GM11168 (cell line): ENCODE results near the gene HRCT1.

Experiments used
- in situ Hi-C: fragments of 300-500 bp; cut with MboI; formaldehyde crosslinking; loops from one replicate; pipeline ENCODE4 v1.12.0; 2022; ENCODE audit warnings: low sequenced_read_pairs; ENCODE audit not compliant: unreplicated experiment

Gene HRCT1

DNA sequence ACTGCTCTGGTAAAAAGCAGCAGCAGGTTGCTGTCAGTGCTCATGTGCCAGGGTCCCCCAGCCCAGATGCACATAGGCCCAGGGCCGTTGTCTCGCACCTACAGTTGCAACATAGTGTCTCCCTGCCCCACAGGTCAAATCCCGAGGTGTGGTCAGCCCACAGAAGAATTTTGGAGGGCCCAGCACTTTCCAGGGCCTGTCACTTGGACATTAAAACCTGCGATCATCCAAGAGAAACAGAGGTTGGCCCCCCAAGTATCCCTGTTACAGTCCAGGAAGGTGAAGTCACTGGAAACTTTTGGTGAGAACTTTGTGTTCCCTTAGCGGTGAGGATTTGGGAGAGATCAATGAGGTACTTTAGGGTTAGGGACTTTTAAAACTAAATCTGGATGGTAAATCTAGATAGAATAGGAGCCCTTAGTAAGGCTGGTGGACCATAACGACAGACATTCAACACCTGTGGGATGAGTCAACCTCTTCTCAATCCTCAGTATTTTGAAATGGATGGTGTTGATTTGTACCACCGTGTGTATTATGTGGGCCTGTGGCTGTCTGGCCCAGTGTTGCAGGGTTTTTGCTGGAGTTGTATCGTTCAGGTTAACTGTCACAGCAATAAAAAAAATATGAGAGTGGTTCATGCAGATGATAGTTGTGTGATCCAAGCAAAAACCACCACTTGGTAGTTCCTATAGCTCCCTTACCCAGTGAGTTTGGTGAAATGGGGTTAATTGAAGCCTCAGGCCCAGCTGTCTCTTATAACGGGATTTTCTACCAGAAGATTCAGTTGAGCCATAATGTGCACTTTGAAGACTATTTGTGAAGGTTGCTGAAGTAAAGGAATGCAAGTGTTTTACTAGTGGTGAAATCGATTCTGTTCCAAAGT is 32.7 kb downstream of the HRCT1 start:
- in situ Hi-C loops, result no loop called here

DNA sequence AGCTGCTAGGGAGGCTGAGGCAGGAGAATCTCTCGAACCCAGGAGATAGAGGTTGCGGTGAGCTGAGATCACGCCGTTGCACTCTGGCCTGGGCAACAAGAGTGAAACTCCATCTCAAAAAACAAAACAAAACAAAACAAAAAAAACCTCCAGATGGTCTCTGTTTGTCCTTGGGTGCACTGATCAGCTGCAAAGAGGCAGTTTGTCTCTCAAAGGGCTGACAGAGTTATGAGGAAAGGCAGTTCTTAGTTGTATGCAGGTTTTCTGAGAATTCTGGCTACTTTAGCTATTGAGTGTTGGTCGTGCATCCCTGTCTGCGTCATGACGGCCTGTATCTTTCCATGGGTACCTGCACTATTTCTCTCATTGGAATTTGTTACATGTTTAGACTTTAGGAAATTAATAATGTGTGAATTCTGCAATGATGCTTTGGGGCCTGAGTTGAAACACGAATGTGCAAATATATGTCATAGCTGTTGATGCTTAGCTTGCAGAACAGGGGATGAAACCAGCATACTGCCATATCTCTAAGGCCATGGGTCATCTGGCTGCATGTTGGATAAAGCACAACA is 33.8 kb downstream of the HRCT1 start:
- in situ Hi-C loops, result no loop called here

DNA sequence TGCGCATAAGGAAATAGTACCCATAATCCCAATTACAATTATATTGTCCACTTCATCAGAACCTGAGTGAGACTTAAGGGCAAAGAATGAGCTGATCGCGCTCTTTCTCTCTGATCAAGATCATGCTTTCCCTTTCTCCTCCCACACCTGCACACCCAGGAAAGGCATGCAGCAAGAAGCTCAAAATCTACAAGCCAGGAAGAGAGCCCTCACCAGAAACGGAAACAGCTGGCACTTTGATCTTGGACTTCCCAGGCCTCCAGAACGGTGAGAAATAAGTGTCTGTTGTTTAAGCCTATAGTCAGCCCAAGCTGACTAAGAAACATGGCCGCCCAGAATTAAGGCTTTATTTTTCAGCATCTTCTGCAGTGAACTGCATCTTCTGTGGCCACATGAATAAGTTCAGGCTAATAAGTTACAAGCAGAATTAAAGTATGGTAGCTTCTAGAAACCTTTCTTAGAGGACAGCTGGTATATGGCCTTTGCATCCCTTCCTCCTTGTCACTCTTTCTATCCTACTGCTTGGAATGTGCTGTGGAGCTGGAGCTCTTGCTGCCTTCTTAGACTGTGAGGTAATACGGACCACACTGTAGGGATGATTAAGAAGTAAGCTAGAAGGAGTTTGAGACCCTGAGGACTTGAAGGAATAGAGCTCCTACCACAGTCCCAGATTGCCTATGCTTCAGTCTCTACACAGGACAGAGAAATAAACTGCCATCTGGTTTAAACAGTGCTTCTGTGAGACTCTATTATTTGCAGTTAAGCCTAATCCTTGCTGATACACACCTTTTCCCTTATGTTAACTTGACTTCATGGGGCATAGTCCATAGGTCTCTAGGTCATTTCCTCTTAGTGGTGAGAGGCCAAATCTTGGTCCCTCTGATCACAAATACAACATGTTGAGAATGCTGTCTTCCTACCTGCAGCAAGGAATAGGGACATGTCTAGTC is 34.7 kb downstream of the HRCT1 start:
- in situ Hi-C loops, result no loop called here

DNA sequence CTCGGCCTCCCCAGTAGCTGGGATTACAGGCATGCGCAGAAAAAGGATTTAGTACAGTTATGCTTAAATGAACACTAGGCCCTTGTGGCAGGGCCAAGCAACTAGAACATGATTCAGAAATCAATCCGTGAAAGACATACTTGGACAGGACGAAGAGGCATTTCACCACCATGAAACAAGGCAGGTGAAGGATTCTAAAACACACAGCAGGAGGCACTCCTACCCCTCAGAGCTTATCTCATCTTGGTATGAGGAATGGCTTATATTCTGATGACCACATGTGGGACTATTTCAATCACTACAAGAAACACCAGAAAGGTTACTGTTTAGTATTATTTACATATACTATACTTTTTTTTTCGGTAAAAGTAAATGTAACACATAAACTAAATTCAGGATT is 36.3 kb downstream of the HRCT1 start:
- in situ Hi-C loops, result no loop called here

DNA sequence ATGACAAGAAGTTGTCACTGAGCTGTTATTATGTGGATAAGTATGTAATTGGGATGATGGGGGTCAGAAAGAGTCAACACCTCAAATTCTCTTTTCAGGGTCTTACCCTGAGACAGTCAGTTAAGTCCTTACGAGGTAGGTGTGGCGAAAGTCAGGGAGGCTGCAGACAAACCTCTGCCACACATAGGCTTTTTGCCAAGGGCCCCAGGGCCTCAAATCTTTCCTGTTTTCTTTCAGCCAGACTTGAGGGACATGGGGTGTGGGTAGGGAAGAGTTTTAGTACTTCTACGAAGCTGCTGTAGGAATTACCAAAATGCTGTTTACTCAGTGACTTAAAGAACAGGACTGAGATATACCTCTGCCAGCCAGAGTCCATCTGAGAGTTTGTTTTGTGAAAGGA is 38.2 kb downstream of the HRCT1 start:
- in situ Hi-C loops, result no loop called here

DNA sequence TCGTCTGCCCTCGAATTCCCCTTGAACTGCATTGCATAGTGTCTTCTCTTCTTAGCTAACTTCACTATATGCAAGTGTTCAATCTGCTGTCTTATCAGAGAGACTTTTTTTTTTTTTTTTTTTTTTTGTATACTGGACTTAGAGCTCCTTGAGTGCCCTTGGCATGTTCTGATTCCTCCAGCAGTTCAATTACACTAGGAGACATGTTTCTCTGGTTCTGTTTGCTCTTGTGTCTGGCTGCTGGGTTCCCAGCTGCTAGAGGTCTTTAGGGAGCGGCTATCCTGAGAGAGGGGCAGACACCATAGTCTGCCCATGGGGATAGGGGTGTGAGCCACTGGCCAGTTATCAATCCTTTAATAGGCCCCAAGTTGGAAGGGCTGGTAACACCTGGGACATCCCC is 38.8 kb downstream of the HRCT1 start:
- in situ Hi-C loops, result no loop called here

DNA sequence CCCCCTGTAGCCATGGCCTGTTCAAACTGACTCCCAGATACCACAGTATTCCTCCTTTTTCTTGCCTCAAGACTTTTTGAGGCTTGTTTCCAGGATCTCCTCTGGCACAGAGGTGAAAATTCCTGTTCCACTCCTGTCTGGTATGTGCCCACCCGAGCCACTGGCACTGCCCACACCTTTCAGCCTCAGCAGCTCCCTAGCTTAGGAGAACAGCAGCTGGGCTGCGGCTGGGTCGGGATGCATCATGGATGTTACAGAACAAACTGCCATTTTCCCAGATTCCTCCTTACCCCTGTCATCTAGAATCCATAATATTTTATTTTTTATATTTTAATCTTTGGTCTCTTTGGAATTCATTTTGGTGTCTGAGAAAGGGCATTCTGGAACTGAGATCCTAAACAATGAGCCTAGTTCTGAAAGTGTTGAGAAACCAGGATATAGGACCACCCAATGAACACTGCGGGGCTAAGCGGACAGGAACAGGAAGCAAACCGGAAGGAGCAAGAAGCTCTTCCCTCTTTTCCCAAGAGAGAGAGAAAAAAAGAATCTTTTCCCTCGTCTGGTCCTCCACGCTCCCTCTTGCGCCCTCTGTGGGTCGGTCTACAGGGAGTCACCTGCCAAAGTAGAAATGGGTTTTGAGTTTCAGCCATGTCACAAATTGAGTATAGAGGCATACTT is 39.5 kb downstream of the HRCT1 start:
- in situ Hi-C loops, result no loop called here

DNA sequence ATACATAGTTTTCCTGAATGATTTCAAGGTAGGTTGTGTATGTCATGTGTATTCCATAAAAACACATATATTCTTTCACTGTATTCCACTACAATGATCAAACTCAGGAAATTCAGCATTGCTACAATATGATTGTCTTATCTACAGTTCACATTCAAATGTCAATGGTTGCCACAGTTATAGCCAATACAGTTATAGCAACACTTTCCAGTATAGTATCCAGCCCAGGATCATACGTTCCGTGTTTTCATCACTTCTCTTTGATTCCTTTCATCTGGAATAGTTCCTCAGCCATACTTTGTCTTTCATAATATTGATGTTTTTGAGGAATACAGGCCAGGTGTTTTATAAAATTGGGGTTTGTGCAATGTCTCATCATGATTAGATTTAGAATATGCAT is 42.4 kb downstream of the HRCT1 start:
- in situ Hi-C loops, result no loop called here

DNA sequence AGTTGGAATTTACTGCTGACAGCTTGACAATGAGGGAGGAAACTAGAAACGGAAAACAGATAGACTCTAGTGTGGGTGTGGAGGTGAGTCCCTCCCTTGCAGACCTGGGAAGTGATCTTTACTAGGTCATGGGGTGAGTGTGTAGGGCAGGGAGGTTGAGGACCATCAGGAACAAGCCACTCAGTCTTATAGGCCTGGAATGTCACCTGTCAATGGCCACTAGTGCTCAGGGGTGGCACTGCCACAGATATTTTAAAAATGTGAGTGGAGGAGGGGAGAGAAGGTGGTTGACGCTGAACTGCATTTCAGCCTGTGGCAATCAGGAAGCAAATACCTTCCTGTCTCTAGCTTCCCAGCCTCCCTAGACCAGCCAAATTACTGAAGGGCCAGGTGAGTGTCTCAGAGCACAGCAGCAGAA is 42.9 kb downstream of the HRCT1 start:
- in situ Hi-C loops, result no loop called here

DNA sequence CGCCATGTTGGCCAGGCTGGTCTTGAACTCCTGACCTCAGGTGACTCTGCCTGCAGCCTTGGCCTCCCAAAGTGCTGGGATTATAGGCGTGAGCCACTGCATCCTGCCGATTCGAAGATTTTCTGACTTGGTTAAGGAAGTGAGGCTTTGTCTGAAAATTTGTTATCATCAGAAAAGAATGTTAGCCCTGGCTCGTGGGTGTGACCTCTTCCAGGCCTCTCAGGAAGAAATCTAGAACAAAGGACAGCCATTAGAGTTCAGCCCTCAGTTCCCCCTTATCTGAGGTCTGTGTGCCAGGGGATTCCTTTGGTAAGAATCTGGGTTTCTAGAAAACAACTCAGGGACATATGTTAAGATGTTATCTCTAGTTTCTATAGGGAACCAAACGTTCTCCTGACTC is 45.7 kb downstream of the HRCT1 start:
- in situ Hi-C loops, result loop anchor here (5.0 kb wide), 1 partner anchor 49 kb away; no protein-coding TSS in a partner anchor

DNA sequence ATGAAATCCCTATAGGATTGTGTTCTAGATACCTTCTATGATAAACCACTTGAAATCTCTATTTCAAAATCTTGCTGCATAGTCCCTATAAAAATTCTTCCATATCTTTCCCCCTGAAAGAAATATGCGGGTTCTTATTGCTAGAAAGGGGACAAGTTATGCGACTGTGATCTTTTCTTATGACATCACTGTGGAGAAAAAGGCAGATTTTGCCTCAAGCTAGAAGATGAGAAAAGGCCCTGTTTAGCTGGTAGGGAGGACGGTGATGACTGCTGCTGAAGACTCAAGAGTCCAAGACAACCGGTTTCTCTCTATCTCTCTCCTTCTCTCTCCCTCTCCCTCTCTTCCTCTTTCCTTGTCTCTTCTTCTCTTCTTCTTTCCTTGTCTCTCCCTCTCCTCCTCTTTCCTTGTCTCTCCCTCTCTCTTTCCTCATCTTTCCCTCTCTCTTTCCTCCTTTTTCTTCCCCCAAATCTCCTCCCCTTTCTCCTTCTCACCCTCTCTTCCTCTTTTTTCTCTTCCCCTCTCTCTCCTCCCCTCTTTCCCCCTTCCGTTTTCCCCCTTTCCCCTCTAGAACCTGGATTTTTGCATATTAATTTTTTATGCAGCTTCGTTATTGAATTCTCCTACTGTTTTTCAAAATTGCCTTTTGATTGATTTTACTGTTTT is 46.7 kb downstream of the HRCT1 start:
- in situ Hi-C loops, result loop anchor here (5.0 kb wide), 1 partner anchor 50 kb away; no protein-coding TSS in a partner anchor

DNA sequence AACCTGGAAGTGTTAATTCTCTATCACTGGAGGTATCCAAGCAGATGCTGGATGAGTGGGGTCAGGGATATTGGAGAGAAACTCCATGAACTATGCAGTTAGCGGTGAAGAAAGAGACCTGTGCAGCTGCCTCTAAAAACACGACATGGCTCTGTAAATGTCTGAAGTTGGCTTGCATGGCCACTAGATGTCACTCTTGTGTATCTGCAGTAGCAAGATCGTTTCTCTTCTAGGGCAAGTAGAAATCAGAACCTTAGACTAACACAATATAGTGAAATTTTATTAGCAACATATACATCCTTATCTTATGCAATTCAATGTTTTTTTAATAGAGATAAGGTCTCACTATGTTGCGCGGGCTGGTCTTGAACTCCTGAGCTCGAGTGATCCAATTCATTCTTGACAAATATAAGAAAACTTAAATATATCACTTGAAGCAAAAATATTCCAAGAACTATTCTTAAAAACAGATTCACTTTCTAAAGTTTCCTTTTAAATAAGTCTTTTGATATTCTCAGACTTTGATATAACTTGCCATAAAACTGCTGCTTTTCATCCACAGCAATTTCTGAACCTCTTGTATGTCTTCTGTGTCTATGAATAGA is 49.0 kb downstream of the HRCT1 start:
- in situ Hi-C loops, result loop anchor here (5.0 kb wide), 2 partner anchors 53 to 67 kb away; no protein-coding TSS in a partner anchor

DNA sequence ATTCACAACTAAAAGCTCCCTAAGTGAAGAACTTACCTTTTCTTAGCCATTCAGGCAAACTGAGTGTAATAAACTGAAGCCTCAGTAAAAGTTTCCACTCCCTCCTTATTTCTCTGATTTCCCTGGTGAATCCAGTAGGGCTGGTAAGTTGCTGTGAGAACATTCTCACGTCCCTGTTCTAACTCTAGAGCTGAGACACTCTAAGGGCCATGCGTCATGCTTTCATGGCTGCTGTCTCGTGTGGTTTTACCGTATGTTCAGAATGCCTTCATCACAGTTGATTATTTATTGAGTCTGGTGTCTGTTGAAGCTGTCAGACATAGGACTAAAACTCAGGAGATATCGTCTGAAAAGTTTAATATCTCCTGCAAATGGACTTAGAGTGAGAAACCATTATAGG is 50.6 kb downstream of the HRCT1 start:
- in situ Hi-C loops, result loop anchor here (5.0 kb wide), 1 partner anchor 66 kb away; no protein-coding TSS in a partner anchor
